Astrocyte of the cerebellum (primary cell): ENCODE results near the gene TIAM2.

Experiments used
- DNase-seq: peaks from one replicate; pipeline ENCODE4 v3.0.0-alpha.2; 2011; ENCODE audit warnings: low read depth
- H3K4me3 ChIP-seq: 2 replicates; pipeline ENCODE4 v1.5.1; 2011; ENCODE audit warnings: mild to moderate bottlenecking, low read depth, low read length, moderate library complexity
- CTCF ChIP-seq: IDR thresholded peaks from 2 replicates; pipeline ENCODE4 v1.5.1; 2012; ENCODE audit warnings: low read length, low read depth, moderate library complexity, mild to moderate bottlenecking; ENCODE audit errors: missing control alignments
- in situ Hi-C: cut with HindIII; loops from 2 replicates; pipeline ENCODE4 v1.10.0; 2017; ENCODE audit warnings: low sequenced_read_pairs

TIAM2 gene

GRCh38 chr6:155252581-155252980 is 257.5 kb downstream of the TIAM2 start:
- no peak for TF ChIP-seq CTCF
- in situ Hi-C loops: loop anchor here (5.0 to 25.0 kb wide), 2 partner anchors 75 to 315 kb away; no protein-coding TSS in a partner anchor
- H3K4me3 ChIP-seq: no peak overlapping the region
- no peak for DNase-seq

GRCh38 chr6:155253337-155253736 is 258.2 kb downstream of the TIAM2 start:
- no peak for TF ChIP-seq CTCF
- no peak for DNase-seq
- H3K4me3 ChIP-seq: no peak overlapping the region
- in situ Hi-C loops: loop anchor here (5.0 to 25.0 kb wide), 2 partner anchors 76 to 316 kb away; no protein-coding TSS in a partner anchor

- TF ChIP-seq CTCF: no peak
- H3K4me3 ChIP-seq: no peak overlapping the region
- in situ Hi-C loops: loop anchor here (5.0 to 25.0 kb wide), 2 partner anchors 77 to 317 kb away; no protein-coding TSS in a partner anchor
- no peak for DNase-seq
These were observed 259.0 kb downstream of the TIAM2 start for GRCh38 chr6:155254139-155254538.

- no peak for TF ChIP-seq CTCF
- in situ Hi-C loops: loop anchor here (25.0 kb wide), 1 partner anchor 319 kb away; no protein-coding TSS in a partner anchor
- DNase-seq: no peak
- H3K4me3 ChIP-seq: no peak overlapping the region
These were observed 261.1 kb downstream of the TIAM2 start for GRCh38 chr6:155256122-155256795.

- no peak overlapping the region for H3K4me3 ChIP-seq
- DNase-seq: no peak
- TF ChIP-seq CTCF: no peak
- in situ Hi-C loops: loop anchor here (25.0 kb wide), 1 partner anchor 320 kb away; no protein-coding TSS in a partner anchor
These were observed 262.7 kb downstream of the TIAM2 start for GRCh38 chr6:155257796-155258195.

- in situ Hi-C loops: loop anchor here (25.0 kb wide), 1 partner anchor 322 kb away; no protein-coding TSS in a partner anchor
- no peak for DNase-seq
- no peak overlapping the region for H3K4me3 ChIP-seq
- no peak for TF ChIP-seq CTCF
These were observed 264.1 kb downstream of the TIAM2 start for GRCh38 chr6:155259204-155259603.
